A673 (cell line): ENCODE data around the gene CSF2RB. TPM values are rescaled to one million over a fixed set of nuclear protein-coding genes. Genes with fewer than 3 reads are reported as not detected.

Experiments used
- BruUV-seq: library from RNA; stranded (reverse); fragments of 400-500 nt; replicated peaks from 2 replicates; lab custom pipeline; 2021; lab: Mats Ljungman, UMichigan
- CTCF ChIA-PET: fragments of 300-600 bp; sonication (Branson Sonifier 250); formaldehyde crosslinking; loops from one replicate; lab custom pipeline; 2022; ENCODE audit warnings: antibody characterized with exemption; lab: Charles Lee
- POLR2A ChIA-PET: fragments of 300-600 bp; sonication (Branson Sonifier 250); formaldehyde crosslinking; loops from one replicate; lab custom pipeline; 2022; ENCODE audit warnings: antibody characterized with exemption; ENCODE audit not compliant: low non-redundant PET; lab: Charles Lee
- DNase-seq: peaks from one replicate; pipeline ENCODE4 v3.0.0-alpha.2; 2015; ENCODE audit warnings: low spot score
- H3K27ac ChIP-seq: fragments of 200-600 bp; sonication (generic); 2 replicates; pipeline ENCODE4 v1.5.1; 2016; ENCODE audit warnings: mixed run types, low read depth, mild to moderate bottlenecking, mixed read lengths, antibody characterized with exemption, low read length; ENCODE audit not compliant: poor library complexity, severe bottlenecking
- H3K27me3 ChIP-seq: fragments of 200-600 bp; sonication (generic); replicated peaks from 2 replicates; pipeline ENCODE4 v1.6.1; 2017; ENCODE audit warnings: mixed run types, low read depth, mild to moderate bottlenecking, mixed read lengths, antibody characterized with exemption, low read length; ENCODE audit not compliant: insufficient read depth, poor library complexity
- H3K36me3 ChIP-seq: fragments of 200-600 bp; sonication (generic); 2 replicates; pipeline ENCODE4 v1.6.1; 2016; ENCODE audit warnings: mixed run types, mild to moderate bottlenecking, mixed read lengths, antibody characterized with exemption, low read length; ENCODE audit not compliant: insufficient read depth, poor library complexity, severe bottlenecking
- H3K4me1 ChIP-seq: fragments of 200-600 bp; sonication (generic); 2 replicates; pipeline ENCODE4 v1.6.1; 2017; ENCODE audit warnings: mixed run types, mild to moderate bottlenecking, mixed read lengths, antibody characterized with exemption, low read length; ENCODE audit not compliant: insufficient read depth, poor library complexity, severe bottlenecking
- H3K4me3 ChIP-seq: fragments of 200-600 bp; sonication (generic); 2 replicates; pipeline ENCODE4 v1.5.1; 2016; ENCODE audit warnings: low read depth, mixed run types, mild to moderate bottlenecking, mixed read lengths, low read length; ENCODE audit not compliant: poor library complexity, severe bottlenecking
- H3K9me3 ChIP-seq: fragments of 200-600 bp; sonication (generic); 2 replicates; pipeline ENCODE4 v1.6.1; 2016; ENCODE audit warnings: mixed run types, low read depth, mild to moderate bottlenecking, mixed read lengths, antibody characterized with exemption, low read length; ENCODE audit not compliant: poor library complexity, severe bottlenecking
- CTCF ChIP-seq: fragments of 300-800, 200-600 bp; sonication (generic); conservative IDR thresholded peaks from 2 replicates; pipeline ENCODE4 v1.5.1; 2017; ENCODE audit warnings: low read depth, mild to moderate bottlenecking, antibody characterized with exemption, low read length, moderate library complexity, mixed read lengths
- EZH2 ChIP-seq: fragments of 200-600 bp; sonication (generic); IDR thresholded peaks from 2 replicates; pipeline ENCODE4 v1.6.1; 2017; ENCODE audit warnings: borderline replicate concordance, low read depth, mild to moderate bottlenecking, mixed read lengths, antibody characterized with exemption, low read length; ENCODE audit not compliant: poor library complexity, severe bottlenecking
- intact Hi-C: fragments of 100-400 bp; cut with micrococcal nuclease; formaldehyde crosslinking; loops from one replicate; pipeline ENCODE4 v1.10.0; 2022; ENCODE audit not compliant: unreplicated experiment
- total RNA-seq: library from RNA; stranded (reverse); gene quantifications from 2 replicates; pipeline ENCODE4 v1.2.3, GENCODE V29; 2021

Gene CSF2RB
- total RNA-seq, 1 experiment from 2014 or later, result not detected

- H3K27me3 ChIP-seq, result no peaks in the 10 kb centered on the region
- DNase-seq, result no peak
- intact Hi-C loops, result loop anchor here (5.0 kb wide), 1 partner anchor 104 kb away; no protein-coding TSS in a partner anchor
- H3K4me3 ChIP-seq, result no peak overlapping the region
- no peaks in the 10 kb centered on the region for H3K36me3 ChIP-seq
- no peak overlapping the region for H3K27ac ChIP-seq
- ChIA-PET CTCF (interaction anchor here (0.7 kb wide), 1 partner anchor 15 kb away, joined by 4 read pairs; no protein-coding TSS in a partner anchor), POLR2A (no interaction called here)
- no peaks in the 10 kb centered on the region for H3K4me1 ChIP-seq
- TF ChIP-seq EZH2 (no peak), CTCF (no peak)
- no peaks in the 10 kb centered on the region for H3K9me3 ChIP-seq
- BruUV-seq, result no TSS peak
Measured at GRCh38 chr22:36872866-36873498, 40.4 kb upstream of the CSF2RB start.

- CTCF ChIA-PET, result interaction anchor here (0.7 kb wide), 1 partner anchor 16 kb away, joined by 4 read pairs; no protein-coding TSS in a partner anchor
- no peak overlapping the region for H3K27ac ChIP-seq
- DNase-seq, result peak; percentile 54
- H3K9me3 ChIP-seq, result no peaks in the 10 kb centered on the region
- no peaks in the 10 kb centered on the region for H3K27me3 ChIP-seq
- intact Hi-C loops, result loop anchor here (5.0 kb wide), 1 partner anchor 104 kb away; no protein-coding TSS in a partner anchor
- POLR2A ChIA-PET, result no interaction called here
- no TSS peak for BruUV-seq
- H3K4me3 ChIP-seq, result no peak overlapping the region
- H3K36me3 ChIP-seq, result no peaks in the 10 kb centered on the region
- no peaks in the 10 kb centered on the region for H3K4me1 ChIP-seq
- TF ChIP-seq EZH2, result no peak
- peak; percentile 52 for TF ChIP-seq CTCF
Measured at GRCh38 chr22:36873614-36874308, 39.7 kb upstream of the CSF2RB start.

GRCh38 chr22:36874309-36874696, 39.1 kb upstream of the CSF2RB start:
- Histone ChIP-seq H3K36me3 (no peaks in the 10 kb centered on the region), H3K4me3 (no peak overlapping the region), H3K27me3 (no peaks in the 10 kb centered on the region), H3K9me3 (no peaks in the 10 kb centered on the region), H3K4me1 (no peaks in the 10 kb centered on the region), H3K27ac (no peak overlapping the region)
- no peak for DNase-seq
- intact Hi-C loops, result loop anchor here (5.0 kb wide), 1 partner anchor 103 kb away; no protein-coding TSS in a partner anchor
- no peak for TF ChIP-seq CTCF
- TF ChIP-seq EZH2, result no peak
- CTCF ChIA-PET, result no interaction called here
- BruUV-seq, result no TSS peak
- POLR2A ChIA-PET, result no interaction called here
